PC-9 (cell line): ENCODE measurements around the gene NLE1. TPM values are rescaled to one million over a fixed set of nuclear protein-coding genes. Genes with fewer than 3 reads are reported as not detected.

Experiments
- BruUV-seq: library from RNA; stranded (reverse); fragments of 400-500 nt; replicated peaks from 2 replicates; lab custom pipeline; 2021; lab: Mats Ljungman, UMichigan
- CTCF ChIA-PET: fragments of 300-600 bp; sonication (Branson Sonifier 250); formaldehyde crosslinking; loops from one replicate; lab custom pipeline; 2022; ENCODE audit warnings: antibody characterized with exemption; lab: Charles Lee
- POLR2A ChIA-PET: fragments of 300-600 bp; sonication (Branson Sonifier 250); formaldehyde crosslinking; loops from one replicate; lab custom pipeline; 2022; ENCODE audit warnings: antibody characterized with exemption; ENCODE audit not compliant: unreplicated experiment; lab: Charles Lee
- DNase-seq, 2 experiments: peaks; one replicate each; pipeline versions ENCODE4 v3.0.0 to v3.0.0-alpha.2; 2015 to 2022; ENCODE audit warnings: mixed read lengths in 1 of 2
- H2AFZ ChIP-seq: fragments of 200-600 bp; sonication (generic); 2 replicates; pipeline ENCODE4 v1.8.1; 2017; ENCODE audit warnings: antibody characterized with exemption
- H3F3A ChIP-seq: fragments of 200-600 bp; sonication (generic); 2 replicates; pipeline ENCODE4 v1.8.1; 2017; ENCODE audit warnings: antibody characterized with exemption, mild to moderate bottlenecking, low read depth; ENCODE audit not compliant: insufficient read depth
- H3K27ac ChIP-seq: fragments of 200-600 bp; sonication (generic); 2 replicates; pipeline ENCODE4 v1.6.1; 2016; ENCODE audit warnings: mixed run types
- H3K27me3 ChIP-seq: fragments of 200-600 bp; sonication (generic); 2 replicates; pipeline ENCODE4 v1.6.1; 2016; ENCODE audit warnings: low read depth, mixed run types; ENCODE audit not compliant: insufficient read depth
- H3K36me3 ChIP-seq: fragments of 200-600 bp; sonication (generic); 2 replicates; pipeline ENCODE4 v1.6.1; 2016; ENCODE audit warnings: low read depth, mixed run types
- H3K4me1 ChIP-seq: fragments of 200-600 bp; sonication (generic); replicated peaks from 2 replicates; pipeline ENCODE4 v1.6.1; 2016; ENCODE audit warnings: mixed run types; ENCODE audit not compliant: insufficient read depth
- H3K4me2 ChIP-seq: fragments of 200-600 bp; sonication (generic); 2 replicates; pipeline ENCODE4 v1.6.1; 2017; ENCODE audit warnings: mixed run types
- H3K4me3 ChIP-seq: fragments of 200-600 bp; sonication (generic); 2 replicates; pipeline ENCODE4 v1.6.1; 2016; ENCODE audit warnings: mixed run types
- H3K79me2 ChIP-seq: fragments of 200-600 bp; sonication (generic); 2 replicates; pipeline ENCODE4 v1.6.1; 2017; ENCODE audit warnings: low read depth, mixed run types
- H3K9me2 ChIP-seq: fragments of 200-600 bp; sonication (generic); 2 replicates; pipeline ENCODE4 v1.8.1; 2017; ENCODE audit warnings: mild to moderate bottlenecking; ENCODE audit not compliant: insufficient read depth
- H3K9me3 ChIP-seq: fragments of 200-600 bp; sonication (generic); 2 replicates; pipeline ENCODE4 v1.8.1; 2016; ENCODE audit warnings: low read depth; ENCODE audit not compliant: insufficient read depth
- H4K20me1 ChIP-seq: fragments of 200-600 bp; sonication (generic); 2 replicates; pipeline ENCODE4 v1.8.1; 2017; ENCODE audit not compliant: insufficient read depth
- CTCF ChIP-seq: fragments of 200-600 bp; sonication (generic); conservative IDR thresholded peaks from 2 replicates; pipeline ENCODE4 v1.6.1; 2017; ENCODE audit warnings: mixed run types, antibody characterized with exemption, mild to moderate bottlenecking, moderate library complexity
- EZH2 ChIP-seq: fragments of 200-600 bp; sonication (generic); IDR thresholded peaks from 2 replicates; pipeline ENCODE4 v1.8.0; 2017; ENCODE audit warnings: antibody characterized with exemption, low read depth
- intact Hi-C: fragments of 100-400 bp; cut with micrococcal nuclease; formaldehyde crosslinking; loops from one replicate; pipeline ENCODE4 v1.10.0; 2022; ENCODE audit not compliant: unreplicated experiment
- total RNA-seq: library from RNA; stranded (reverse); gene quantifications from 2 replicates; pipeline ENCODE4 v1.2.3, GENCODE V29; 2021

NLE1 gene
- total RNA-seq, 1 experiment from 2014 or later = 16.4 TPM

GRCh38 chr17:35161281-35161761, 19.2 kb upstream of the NLE1 start:
- Histone ChIP-seq H3K4me1 (no peaks in the 10 kb centered on the region), H3K36me3 (no peaks in the 10 kb centered on the region), H2AFZ (no peak overlapping the region), H3K79me2 (no peaks in the 10 kb centered on the region), H3K27ac (no peak overlapping the region), H3K4me2 (no peak overlapping the region), H3K27me3 (peaks cover 58% of the 10 kb centered on the region), H3K4me3 (no peak overlapping the region), H3K9me3 (no peaks in the 10 kb centered on the region), H3K9me2 (no peaks in the 10 kb centered on the region), H4K20me1 (no peaks in the 10 kb centered on the region), H3F3A (no peaks in the 10 kb centered on the region)
- no peak for DNase-seq
- ChIA-PET CTCF (no interaction called here), POLR2A (no interaction called here)
- intact Hi-C loops = no loop called here
- BruUV-seq = no TSS peak
- TF ChIP-seq CTCF (no peak), EZH2 (no peak)

GRCh38 chr17:35160354-35161201, 18.5 kb upstream of the NLE1 start:
- Histone ChIP-seq H3K9me3 (no peaks in the 10 kb centered on the region), H3K4me1 (no peaks in the 10 kb centered on the region), H3K79me2 (no peaks in the 10 kb centered on the region), H3K27me3 (peaks cover 58% of the 10 kb centered on the region), H3K4me2 (no peak overlapping the region), H3K4me3 (no peak overlapping the region), H4K20me1 (no peaks in the 10 kb centered on the region), H3K9me2 (no peaks in the 10 kb centered on the region), H2AFZ (no peak overlapping the region), H3K27ac (no peak overlapping the region), H3F3A (no peaks in the 10 kb centered on the region), H3K36me3 (no peaks in the 10 kb centered on the region)
- DNase-seq = no peak
- no peak for TF ChIP-seq CTCF
- TF ChIP-seq EZH2 = no peak
- intact Hi-C loops = no loop called here
- ChIA-PET POLR2A (no interaction called here), CTCF (no interaction called here)
- BruUV-seq = no TSS peak

GRCh38 chr17:35159940-35160339, 17.8 kb upstream of the NLE1 start:
- TF ChIP-seq EZH2 = no peak
- TF ChIP-seq CTCF = no peak
- no peaks in the 10 kb centered on the region for H3K9me3 ChIP-seq
- H3K9me2 ChIP-seq = no peaks in the 10 kb centered on the region
- BruUV-seq = no TSS peak
- peaks cover 58% of the 10 kb centered on the region for H3K27me3 ChIP-seq
- H3K4me2 ChIP-seq = no peak overlapping the region
- H3K4me3 ChIP-seq = no peak overlapping the region
- no peaks in the 10 kb centered on the region for H3K79me2 ChIP-seq
- H4K20me1 ChIP-seq = no peaks in the 10 kb centered on the region
- H3F3A ChIP-seq = no peaks in the 10 kb centered on the region
- H2AFZ ChIP-seq = no peak overlapping the region
- H3K4me1 ChIP-seq = no peaks in the 10 kb centered on the region
- no peak overlapping the region for H3K27ac ChIP-seq
- intact Hi-C loops = no loop called here
- no peak for DNase-seq
- CTCF ChIA-PET = no interaction called here
- POLR2A ChIA-PET = no interaction called here
- H3K36me3 ChIP-seq = no peaks in the 10 kb centered on the region
